Gastrocnemius medialis (tissue), 4 donors: ENCODE data around the gene TRIM31. TPM values are rescaled to one million over a fixed set of nuclear protein-coding genes. Genes with fewer than 3 reads are reported as not detected.

ENCODE experiments used
- ATAC-seq, 2 donors: fragments of 150-250 bp; one replicate each; pipeline ENCODE4 v1.9.1; 2016
- DNase-seq, 2 donors: peaks; one replicate each; pipeline ENCODE4 v3.0.0-alpha.2; 2019
- H3K27ac ChIP-seq, 4 donors: fragments of 200-600 bp; sonication (generic); 1 replicate in 1 of 4; 2 replicates in 3 of 4; pipeline ENCODE4 v1.5.1; 2016 to 2018; ENCODE audit warnings: mild to moderate bottlenecking in 2 of 4, moderate library complexity in 1 of 4
- H3K27me3 ChIP-seq, 3 donors: fragments of 200-600 bp; sonication (generic) in 2 of 3; 1 replicate in 1 of 3; 2 replicates in 2 of 3; pipeline versions ENCODE4 v1.5.1 to v1.6.0; 2016 to 2019; ENCODE audit warnings: mild to moderate bottlenecking in 1 of 3, moderate library complexity in 1 of 3
- H3K36me3 ChIP-seq, 2 donors: fragments of 200-600 bp; sonication (generic) in 1 of 2; one replicate each; pipeline ENCODE4 v1.5.1; 2017 to 2018
- H3K4me1 ChIP-seq, 2 donors: fragments of 200-600 bp; sonication (generic) in 1 of 2; one replicate each; pipeline ENCODE4 v1.5.1; 2016 to 2017; ENCODE audit warnings: mild to moderate bottlenecking in 2 of 2
- H3K4me3 ChIP-seq, 4 donors: fragments of 200-600 bp; sonication (generic) in 3 of 4; 1 replicate in 1 of 4; 2 replicates in 3 of 4; pipeline ENCODE4 v1.5.1; 2016 to 2019; ENCODE audit warnings: mild to moderate bottlenecking in 2 of 4
- H3K9me3 ChIP-seq, 3 donors: fragments of 200-600 bp; sonication (generic) in 2 of 3; 1 replicate in 1 of 3; 2 replicates in 2 of 3; pipeline ENCODE4 v1.5.1; 2016 to 2019
- CTCF ChIP-seq, 5 experiments: fragments of 450-650 bp in 3 of 5; fragments of 200-600 bp in 2 of 5; sonication (generic) in 2 of 5; IDR thresholded peaks in 4 of 5; conservative IDR thresholded peaks in 1 of 5; 1 replicate in 4 of 5; 2 replicates in 1 of 5; pipeline ENCODE4 v1.5.1; 2016 to 2019; ENCODE audit warnings: antibody characterized with exemption in 5 of 5, mild to moderate bottlenecking in 3 of 5, moderate library complexity in 3 of 5
- POLR2A ChIP-seq, 2 donors: fragments of 450-650 bp; IDR thresholded peaks; one replicate each; pipeline ENCODE4 v1.6.1; 2017; ENCODE audit warnings: antibody characterized with exemption in 2 of 2, mild to moderate bottlenecking in 2 of 2, moderate library complexity in 2 of 2
- in situ Hi-C, 4 donors: fragments of 200-750 bp; cut with MboI; loops; one replicate each; pipeline versions ENCODE4 v1.15.0 to v1.8.0; 2017; ENCODE audit warnings: low sequenced_read_pairs in 4 of 4
- intact Hi-C: fragments of 100-400 bp; cut with DNase I; formaldehyde crosslinking; loops from one replicate; pipeline ENCODE4 v1.15.1; 2023; ENCODE audit warnings: low total_unique reads
- total RNA-seq, 4 donors: library from RNA; depleted of rRNA; stranded (reverse); fragments of >200 nt; gene quantifications; one replicate each; pipeline versions ENCODE4 v1.1.0 to v1.2.3, GENCODE V29; 2016

TRIM31 gene
- total RNA-seq, 4 donors from 2014 or later = 0.39 TPM; not detected in 3

- DNase-seq (no peak), ATAC-seq (no peak)
- H3K9me3 ChIP-seq = no peaks in the 10 kb centered on the region
- TF ChIP-seq CTCF (IDR thresholded peaks at IDR 0.05 in 4 of 5, conservative IDR thresholded peaks at IDR 0.05 in 1 of 5) = no peak
- TF ChIP-seq POLR2A (IDR thresholded peaks at IDR 0.05) = no peak
- H3K4me1 ChIP-seq = no peaks in the 10 kb centered on the region
- peaks cover 0 to 32% of the 10 kb centered on the region in 2 donors for H3K36me3 ChIP-seq
- H3K27ac ChIP-seq = no peak overlapping the region
- H3K4me3 ChIP-seq = no peak overlapping the region
- no peaks in the 10 kb centered on the region for H3K27me3 ChIP-seq
- in situ Hi-C loops (loop anchor here in 2 of 4 donors (25.0 kb wide), 1 partner anchor 284 kb away; the partner anchor contains the start of genes RPP21 (in 2 of the 2) and TRIM39 (in 2 of the 2)), intact Hi-C loops (no loop called here)
Observed at GRCh38 chr6:30053682-30054081, 59.2 kb downstream of the TRIM31 start.

Other genes starting within 250 kb of the TRIM31 start
- 100 to 1,000 TPM; 149 to 161 (median 154) TPM for gene HLA-A, start 170.6 kb downstream of the TRIM31 start, total RNA-seq
- gene POLR1H, start 51.8 kb downstream of the TRIM31 start, total RNA-seq = 10 to 100 TPM; 23.8 to 41.6 (median 27.9) TPM
- 10 to 100 TPM; 34.0 to 72.4 (median 49.9) TPM for gene PPP1R11, start 45.9 kb downstream of the TRIM31 start, total RNA-seq
- gene RNF39, start 37.3 kb downstream of the TRIM31 start, total RNA-seq = not detected
- not detected for gene TRIM40, start 23.1 kb upstream of the TRIM31 start, total RNA-seq
- not detected for gene TRIM10, start 48.1 kb upstream of the TRIM31 start, total RNA-seq
- under 1 TPM in 1 of 4 donors, not detected in 3; 0.12 TPM for gene TRIM15, start 50.5 kb upstream of the TRIM31 start, total RNA-seq
- gene TRIM26, start 100.3 kb upstream of the TRIM31 start, total RNA-seq = 10 to 100 TPM; 22.8 to 30.9 (median 25.1) TPM
- 10 to 100 TPM; 12.3 to 21.5 (median 14.9) TPM for gene TRIM39, start 213.8 kb upstream of the TRIM31 start, total RNA-seq
- 100 to 1,000 TPM in 1 of 4 donors, 10 to 100 TPM in 3; 44.5 to 103 (median 85.4) TPM for gene RPP21, start 232.1 kb upstream of the TRIM31 start, total RNA-seq